HG03045 (cell line): ENCODE results near the gene POLN.

ENCODE experiments used
- ATAC-seq: cut with Tn5 transposase; IDR thresholded peaks from one replicate; pipeline ENCODE4 v1.9.1; 2021; ENCODE audit warnings: mild to moderate bottlenecking, moderate library complexity; ENCODE audit not compliant: unreplicated experiment

Gene POLN

GRCh38 chr4:2062168-2062807 is 179.6 kb downstream of the POLN start:
- no peak for ATAC-seq

GRCh38 chr4:2061186-2062131 is 180.5 kb downstream of the POLN start:
- ATAC-seq = no peak

GRCh38 chr4:2060611-2061185 is 181.2 kb downstream of the POLN start:
- no peak for ATAC-seq

GRCh38 chr4:2059726-2060602 is 182.0 kb downstream of the POLN start:
- no peak for ATAC-seq

GRCh38 chr4:2059046-2059725 is 182.7 kb downstream of the POLN start, which contains the start of gene NAT8L:
Gene NAT8L, plus strand, starts transcription at chr4:2059327. Its CDS starts 185 bp downstream, at chr4:2059512.
- no peak for ATAC-seq

GRCh38 chr4:2058264-2059045 is 183.5 kb downstream of the POLN start:
- no peak for ATAC-seq

- ATAC-seq = no peak
These were observed 184.4 kb downstream of the POLN start for GRCh38 chr4:2057382-2058065.

- no peak for ATAC-seq
These were observed 187.7 kb downstream of the POLN start for GRCh38 chr4:2054217-2054616.

GRCh38 chr4:2051086-2051485 is 190.8 kb downstream of the POLN start:
- no peak for ATAC-seq

GRCh38 chr4:2049811-2050210 is 192.1 kb downstream of the POLN start:
- ATAC-seq = no peak

GRCh38 chr4:2049381-2049780 is 192.5 kb downstream of the POLN start:
- ATAC-seq = no peak

- no peak for ATAC-seq
These were observed 193.1 kb downstream of the POLN start for GRCh38 chr4:2048831-2049230.

- ATAC-seq = no peak
These were observed 193.9 kb downstream of the POLN start for GRCh38 chr4:2047781-2048581.

GRCh38 chr4:2047031-2047660 is 194.8 kb downstream of the POLN start:
- ATAC-seq = no peak

GRCh38 chr4:2046031-2046961 is 195.6 kb downstream of the POLN start:
- ATAC-seq = no peak

GRCh38 chr4:2045518-2045951 is 196.4 kb downstream of the POLN start:
- ATAC-seq = no peak
